COR-L47 (cell line): Measurements from ENCODE around the gene CEP112.

ENCODE experiments used
- DNase-seq: peaks from one replicate; lab custom pipeline; 2025; lab: John Stamatoyannopoulos, UW

CEP112 gene

GRCh38 chr17:65930140-65930730 lies 261.7 kb downstream of the CEP112 start:
- DNase-seq: no peak

DNA sequence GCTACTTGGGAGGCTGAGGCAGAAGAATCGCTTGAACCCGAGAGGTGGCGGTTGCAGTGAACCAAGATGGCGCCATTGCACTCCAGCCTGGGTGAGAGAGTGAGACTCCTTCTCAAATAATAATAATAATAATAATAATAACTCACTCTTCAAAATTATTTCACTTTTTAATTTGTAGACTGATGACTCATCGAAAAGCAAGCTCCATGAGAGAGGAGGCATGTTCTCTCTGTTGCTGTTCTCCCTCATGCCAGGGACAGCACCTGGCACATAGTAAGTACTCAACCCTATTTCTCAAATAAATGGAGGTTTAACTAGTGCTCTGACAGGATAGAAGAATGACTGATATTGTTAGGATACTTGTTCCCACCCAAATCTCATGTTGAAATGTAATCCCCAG lies 265.3 kb downstream of the CEP112 start:
- no peak for DNase-seq

DNA sequence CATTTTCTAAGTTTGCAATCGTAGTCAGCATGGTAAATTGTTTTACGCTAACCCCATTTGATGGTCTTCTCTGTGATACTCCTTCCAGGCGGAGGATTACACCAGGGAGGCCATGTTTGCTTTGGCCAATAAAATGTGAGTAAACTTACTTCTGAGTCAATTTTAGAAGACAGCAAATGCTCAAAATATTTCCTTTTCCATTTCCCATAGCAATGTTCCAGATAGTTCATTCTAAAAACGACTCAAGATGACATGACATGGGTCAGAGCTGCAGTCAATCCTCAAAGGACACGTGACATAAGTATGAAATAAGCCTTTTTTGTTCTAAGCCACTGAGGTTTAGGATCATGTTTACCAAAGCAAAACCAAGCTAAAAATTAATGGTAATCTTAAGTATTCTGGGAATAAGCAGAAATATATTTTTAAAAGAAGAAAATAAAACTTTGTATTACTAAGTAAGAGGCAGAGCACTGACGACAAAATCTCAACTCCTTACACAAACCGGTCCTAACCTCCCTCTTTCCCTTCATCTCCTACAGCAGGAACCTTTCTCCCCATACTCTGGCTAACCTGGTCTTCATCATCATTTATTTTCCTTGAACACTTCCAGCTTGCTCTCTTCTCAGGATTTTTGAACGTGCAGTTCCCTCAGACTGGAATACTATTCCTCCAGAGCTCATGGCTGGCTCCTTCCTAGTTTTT lies 266.2 kb downstream of the CEP112 start:
- DNase-seq: no peak

DNA sequence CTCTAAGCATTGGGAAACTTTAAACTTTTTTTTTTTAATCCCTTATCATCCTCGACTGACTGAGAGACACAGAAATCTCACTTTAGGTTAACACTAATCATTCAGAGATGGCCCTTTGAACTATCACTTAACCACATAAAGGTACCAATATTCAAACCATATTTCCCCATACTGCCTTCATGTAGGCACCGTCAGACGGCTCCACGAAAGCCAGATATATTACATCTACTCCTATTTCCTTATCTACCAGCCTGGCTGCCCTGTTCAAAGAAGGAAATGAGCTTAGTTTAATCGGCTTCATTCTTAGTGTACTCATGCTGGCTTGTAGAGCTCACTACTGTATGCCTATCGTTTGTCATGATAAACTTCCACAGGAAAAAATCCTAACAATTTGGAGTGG lies 270.9 kb downstream of the CEP112 start:
- DNase-seq: no peak

- no peak for DNase-seq
Observed at GRCh38 chr17:65918916-65919315, 273.0 kb downstream of the CEP112 start.

GRCh38 chr17:65918500-65918899 lies 273.4 kb downstream of the CEP112 start:
- DNase-seq: no peak

DNA sequence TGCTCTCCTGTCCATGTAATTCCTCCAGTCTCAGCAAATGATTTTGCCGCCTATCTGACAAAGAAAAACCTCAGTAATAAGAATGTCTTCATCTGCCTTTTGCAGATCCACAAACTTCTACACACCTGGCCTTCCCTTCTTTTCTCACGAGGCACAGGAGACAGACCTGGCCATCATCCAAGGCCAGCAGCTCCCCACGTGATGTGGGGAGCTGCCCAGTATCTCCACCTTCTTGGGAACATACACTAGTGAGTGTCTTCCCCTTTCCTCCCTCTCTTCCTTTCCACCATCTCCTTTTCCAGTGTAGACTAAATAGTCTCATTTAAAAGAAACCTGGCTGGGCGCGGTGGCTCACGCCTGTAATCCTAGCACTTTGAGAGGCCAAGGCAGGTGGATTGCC lies 274.4 kb downstream of the CEP112 start:
- no peak for DNase-seq

DNA sequence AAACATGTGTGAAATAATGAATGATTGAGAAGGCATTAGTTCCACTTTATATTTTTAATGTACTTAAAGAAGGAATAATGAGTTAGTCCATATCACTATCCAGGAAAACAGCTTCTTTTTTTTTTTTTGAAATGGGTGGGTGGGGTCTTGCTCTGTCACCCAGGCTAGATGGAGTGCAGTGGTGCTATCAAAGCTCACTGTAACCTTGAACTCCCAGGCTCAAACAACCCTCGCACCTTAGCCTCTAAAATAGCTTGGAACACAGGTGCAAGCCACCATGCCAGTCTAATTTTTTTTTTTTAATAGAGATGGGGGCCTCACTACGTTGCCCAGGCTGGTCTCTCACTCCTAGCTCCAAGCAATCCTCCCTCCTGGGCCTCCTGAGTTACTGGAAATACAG lies 275.5 kb downstream of the CEP112 start:
- no peak for DNase-seq

DNA sequence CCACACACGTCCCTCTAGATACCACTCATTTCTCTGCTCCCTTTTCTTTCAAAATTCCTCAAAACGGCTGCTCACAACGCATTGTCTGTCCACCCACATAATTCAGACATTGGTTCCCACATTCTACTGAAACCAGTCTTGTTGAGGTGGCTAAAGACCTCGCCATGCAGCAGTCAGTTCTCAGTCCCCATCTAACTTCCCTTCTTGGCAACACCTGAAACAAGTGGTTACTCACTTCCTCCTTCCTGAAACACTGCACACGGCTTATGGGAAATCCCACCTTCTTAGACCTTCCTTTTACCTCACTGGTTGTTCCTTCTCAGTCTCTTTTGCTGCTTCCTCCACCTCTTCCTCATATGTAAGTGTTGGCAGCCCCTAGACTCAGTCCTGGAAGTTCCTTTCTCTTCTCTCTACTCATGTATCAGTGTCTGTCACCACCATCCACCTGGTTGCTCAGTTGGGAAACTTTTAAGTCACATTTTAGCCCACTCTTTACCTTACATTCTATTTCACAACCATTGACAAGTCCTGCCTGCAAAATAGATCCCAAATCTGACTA lies 277.1 kb downstream of the CEP112 start:
- DNase-seq: no peak

DNA sequence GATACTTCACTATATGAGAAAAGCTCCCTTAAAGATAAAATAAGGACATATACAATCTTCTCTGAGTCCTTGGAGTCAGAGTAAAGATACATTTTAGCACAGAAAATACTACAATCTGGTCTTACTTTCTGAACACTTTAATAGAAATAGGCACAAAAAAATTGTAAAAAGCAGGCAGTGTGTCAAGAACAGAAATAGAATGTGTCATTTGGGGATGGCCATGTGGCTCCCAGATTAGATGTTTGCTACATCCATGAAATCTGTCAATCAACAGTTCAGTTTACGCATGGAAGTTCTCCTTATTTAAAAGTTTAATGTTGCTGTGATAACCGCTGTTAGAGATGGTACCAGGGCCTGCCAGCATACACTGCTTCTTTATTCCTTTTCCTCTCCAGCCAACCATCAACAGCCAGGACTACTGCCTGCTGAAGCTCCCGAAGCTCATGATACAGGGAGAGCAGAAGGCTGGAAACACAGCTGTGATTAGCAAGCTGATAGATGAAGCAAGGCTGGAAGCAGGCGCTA lies 278.5 kb downstream of the CEP112 start:
- no peak for DNase-seq

DNA sequence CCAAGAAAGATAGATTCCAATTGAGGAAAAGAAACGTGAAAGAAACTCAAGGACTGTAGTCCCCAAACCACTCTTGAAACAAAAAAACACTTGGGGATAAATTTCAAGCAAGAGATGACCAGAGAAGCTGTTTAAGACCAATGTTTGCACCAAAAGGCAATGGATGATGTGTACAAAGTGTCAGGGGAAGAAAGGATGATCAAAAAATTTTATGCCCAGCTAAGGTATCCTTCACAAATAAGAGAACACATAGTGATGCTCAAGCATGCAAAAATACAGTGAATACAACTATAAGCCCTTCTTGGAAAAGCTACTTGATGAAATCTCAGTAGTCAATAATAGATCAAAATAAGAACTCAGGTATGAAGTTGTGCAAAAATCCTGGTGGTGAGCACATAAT lies 281.1 kb downstream of the CEP112 start:
- no peak for DNase-seq

DNA sequence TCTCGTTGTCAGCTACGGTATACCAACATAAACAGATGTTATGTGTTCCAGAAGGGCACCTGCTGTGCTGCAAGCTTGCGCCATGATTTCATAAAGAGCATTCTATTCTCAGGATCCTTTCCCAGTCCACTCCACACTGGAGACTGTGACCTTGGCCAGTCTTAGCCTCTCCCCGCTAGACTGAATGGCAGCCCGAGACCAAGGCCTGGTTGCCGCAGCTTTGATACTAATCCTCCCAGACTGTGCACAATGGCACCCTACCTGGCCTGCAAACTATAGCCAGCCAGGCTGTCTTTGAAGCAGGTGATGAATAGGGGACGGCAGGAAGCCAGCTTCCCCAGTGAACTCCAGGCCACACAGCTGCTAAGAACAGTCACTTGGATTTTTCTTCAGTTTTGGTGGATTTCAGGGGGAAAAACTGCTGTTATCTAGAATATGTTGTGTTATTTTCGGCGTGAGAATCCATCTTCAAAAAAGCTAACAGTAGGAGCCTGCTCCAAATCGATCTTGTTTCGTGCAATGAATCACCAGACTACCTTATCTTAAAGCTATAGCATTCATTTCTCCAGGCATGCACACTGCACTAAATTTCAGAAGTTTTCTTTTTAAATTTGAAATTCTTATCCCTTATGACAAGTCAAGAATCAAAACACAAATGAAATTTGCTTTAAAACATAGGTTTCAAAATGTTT lies 289.0 kb downstream of the CEP112 start:
- peak; percentile 84 for DNase-seq

DNA sequence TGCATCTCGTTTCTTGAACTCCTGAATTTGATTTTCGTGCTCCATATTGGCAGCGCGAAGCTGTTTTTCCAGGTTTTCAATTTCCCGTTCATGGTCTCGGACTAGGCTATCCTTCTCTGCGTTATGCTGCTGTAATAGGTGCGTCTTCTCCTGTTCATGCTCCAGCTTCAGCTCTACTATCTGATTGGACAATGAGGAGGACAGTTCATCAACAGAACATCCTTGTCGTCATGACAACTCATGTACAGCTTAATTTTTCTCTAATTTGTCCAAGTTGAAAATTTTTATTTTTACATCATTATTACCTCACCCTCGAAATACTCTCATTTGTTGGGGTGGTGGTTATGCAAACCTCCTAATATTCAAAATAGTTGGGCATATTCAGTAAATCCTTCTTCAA lies 289.8 kb downstream of the CEP112 start:
- peak; percentile 79 for DNase-seq

- peak; percentile 72 for DNase-seq
Observed at GRCh38 chr17:65901394-65901793, 290.5 kb downstream of the CEP112 start.

- peak; percentile 38 for DNase-seq
Observed at GRCh38 chr17:65900216-65900615, 291.7 kb downstream of the CEP112 start.

- peak; percentile 59 for DNase-seq
Observed at GRCh38 chr17:65898651-65899050, 293.3 kb downstream of the CEP112 start.

DNA sequence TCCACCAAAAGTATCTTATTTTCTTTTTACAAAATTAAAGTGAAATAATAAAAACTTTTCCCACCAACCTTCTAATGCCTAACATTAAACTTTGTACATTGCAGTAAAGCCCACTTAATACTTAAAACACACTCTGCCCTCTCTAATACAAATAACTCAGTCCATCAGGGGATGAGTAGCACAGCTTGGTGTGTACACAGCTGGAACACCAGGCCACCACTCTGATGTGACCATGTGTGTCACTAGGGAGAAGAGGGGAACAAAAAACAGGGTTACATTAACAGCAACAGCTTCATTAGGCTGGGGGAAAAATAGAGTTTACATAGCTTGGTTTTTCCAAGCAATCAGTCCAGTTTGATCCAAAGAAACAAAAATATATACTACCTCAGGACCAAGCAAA lies 295.0 kb downstream of the CEP112 start:
- peak; percentile 71 for DNase-seq

DNA sequence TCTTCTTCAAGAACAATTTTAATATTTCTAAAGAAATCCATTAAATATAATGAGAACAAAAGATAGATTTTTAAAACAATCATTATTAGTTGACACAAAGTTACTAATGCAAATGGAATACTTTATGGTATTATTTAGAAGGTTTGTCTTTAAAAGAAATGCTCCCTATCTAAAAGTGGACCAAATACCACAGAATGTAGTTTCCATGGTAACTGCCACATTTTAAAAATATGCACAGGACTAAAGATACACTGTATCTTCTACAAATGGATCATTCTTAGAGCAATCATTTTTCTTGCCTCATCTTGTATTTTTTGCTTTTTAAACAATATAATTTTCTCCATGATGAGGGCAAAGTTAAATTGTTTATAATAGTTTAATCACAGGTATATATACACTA lies 296.0 kb downstream of the CEP112 start:
- no peak for DNase-seq

- DNase-seq: no peak
Observed at GRCh38 chr17:65893692-65894279, 298.1 kb downstream of the CEP112 start.

GRCh38 chr17:65892912-65893377 lies 299.0 kb downstream of the CEP112 start:
- DNase-seq: no peak

- DNase-seq: no peak
Observed at GRCh38 chr17:65891231-65891735, 300.6 kb downstream of the CEP112 start.

DNA sequence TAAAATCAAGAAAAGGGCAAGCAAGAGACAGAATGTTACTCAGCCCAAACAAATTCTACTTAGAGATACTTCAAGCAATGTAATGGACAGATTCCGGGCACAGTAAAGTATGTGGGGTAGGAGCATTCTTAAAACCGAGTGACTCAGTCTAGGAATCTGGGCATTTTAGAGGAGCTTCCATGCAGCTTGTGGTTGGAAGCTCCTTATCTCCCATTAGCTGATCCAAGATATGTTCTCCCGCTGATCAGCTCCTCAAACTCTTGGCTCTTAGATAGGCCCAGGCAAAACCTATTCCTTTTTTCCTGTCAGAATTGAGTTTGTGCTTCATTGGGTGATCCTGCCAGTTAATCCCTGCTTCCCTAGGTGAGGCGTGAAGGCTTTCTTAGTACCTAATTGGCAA lies 303.3 kb downstream of the CEP112 start:
- DNase-seq: no peak
